ENCODE data around the gene MBL2.

Gene MBL2

DNA sequence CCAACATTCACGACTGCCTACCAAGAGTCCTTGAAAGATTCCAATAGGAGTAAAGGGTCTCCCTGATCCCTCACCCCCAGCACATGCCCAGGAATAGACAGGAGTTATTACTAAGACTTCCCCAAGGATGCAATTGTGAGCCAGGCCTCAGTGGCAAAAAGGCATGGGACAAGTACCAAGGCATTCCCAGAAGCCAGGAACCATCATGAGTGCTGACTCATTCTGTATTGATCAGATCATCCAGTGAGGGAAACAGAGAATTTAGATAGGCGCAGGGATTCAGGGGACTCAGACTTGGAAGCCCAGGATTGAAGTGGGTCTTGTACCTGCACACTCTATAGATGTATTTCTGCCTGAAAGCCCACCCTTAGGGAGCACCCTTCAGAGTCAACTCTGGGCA is 21.2 kb downstream of the MBL2 start:
- Mint-ChIP-seq H3K27ac (no peak overlapping the region), H3K4me3 (no peak overlapping the region), H3K36me3 (ENCODE audit: low read depth) (no peaks in the 10 kb centered on the region), H3K9me3 (no peaks in the 10 kb centered on the region), H3K4me1 (no peaks in the 10 kb centered on the region), H3K27me3 (ENCODE audit: low read depth, poor library complexity) (peaks cover 4% of the 10 kb centered on the region)
- DNase-seq = no peak
- TF ChIP-seq, protein P1, sequence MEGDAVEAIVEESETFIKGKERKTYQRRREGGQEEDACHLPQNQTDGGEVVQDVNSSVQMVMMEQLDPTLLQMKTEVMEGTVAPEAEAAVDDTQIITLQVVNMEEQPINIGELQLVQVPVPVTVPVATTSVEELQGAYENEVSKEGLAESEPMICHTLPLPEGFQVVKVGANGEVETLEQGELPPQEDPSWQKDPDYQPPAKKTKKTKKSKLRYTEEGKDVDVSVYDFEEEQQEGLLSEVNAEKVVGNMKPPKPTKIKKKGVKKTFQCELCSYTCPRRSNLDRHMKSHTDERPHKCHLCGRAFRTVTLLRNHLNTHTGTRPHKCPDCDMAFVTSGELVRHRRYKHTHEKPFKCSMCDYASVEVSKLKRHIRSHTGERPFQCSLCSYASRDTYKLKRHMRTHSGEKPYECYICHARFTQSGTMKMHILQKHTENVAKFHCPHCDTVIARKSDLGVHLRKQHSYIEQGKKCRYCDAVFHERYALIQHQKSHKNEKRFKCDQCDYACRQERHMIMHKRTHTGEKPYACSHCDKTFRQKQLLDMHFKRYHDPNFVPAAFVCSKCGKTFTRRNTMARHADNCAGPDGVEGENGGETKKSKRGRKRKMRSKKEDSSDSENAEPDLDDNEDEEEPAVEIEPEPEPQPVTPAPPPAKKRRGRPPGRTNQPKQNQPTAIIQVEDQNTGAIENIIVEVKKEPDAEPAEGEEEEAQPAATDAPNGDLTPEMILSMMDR (IDR thresholded peaks at IDR 0.05) = no peak

DNA sequence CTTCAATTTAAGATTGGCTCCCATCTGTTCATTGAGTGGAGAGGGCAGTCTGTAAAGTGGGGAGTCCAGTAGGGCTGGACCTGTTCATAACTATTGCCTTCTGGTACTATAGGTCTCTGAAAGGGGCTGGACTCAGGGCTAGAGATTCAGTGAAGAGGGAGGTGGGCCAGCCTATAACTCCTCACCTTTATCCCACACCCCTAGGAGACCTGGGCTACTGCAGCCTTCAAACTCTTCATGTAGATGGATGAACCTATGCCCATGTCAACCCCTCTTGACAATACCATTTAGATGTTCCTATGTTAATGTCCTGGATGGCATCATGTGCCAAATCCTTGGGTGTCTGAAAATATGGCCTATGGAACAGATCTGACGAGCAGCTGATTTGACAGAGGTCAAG is 22.0 kb downstream of the MBL2 start:
- Mint-ChIP-seq H3K27ac (no peak overlapping the region), H3K9me3 (no peaks in the 10 kb centered on the region), H3K4me1 (no peaks in the 10 kb centered on the region), H3K4me3 (no peak overlapping the region), H3K36me3 (ENCODE audit: low read depth) (no peaks in the 10 kb centered on the region), H3K27me3 (ENCODE audit: low read depth, poor library complexity) (peaks cover 4% of the 10 kb centered on the region)
- TF ChIP-seq, protein P1 (IDR thresholded peaks at IDR 0.05) = no peak
- DNase-seq = no peak

DNA sequence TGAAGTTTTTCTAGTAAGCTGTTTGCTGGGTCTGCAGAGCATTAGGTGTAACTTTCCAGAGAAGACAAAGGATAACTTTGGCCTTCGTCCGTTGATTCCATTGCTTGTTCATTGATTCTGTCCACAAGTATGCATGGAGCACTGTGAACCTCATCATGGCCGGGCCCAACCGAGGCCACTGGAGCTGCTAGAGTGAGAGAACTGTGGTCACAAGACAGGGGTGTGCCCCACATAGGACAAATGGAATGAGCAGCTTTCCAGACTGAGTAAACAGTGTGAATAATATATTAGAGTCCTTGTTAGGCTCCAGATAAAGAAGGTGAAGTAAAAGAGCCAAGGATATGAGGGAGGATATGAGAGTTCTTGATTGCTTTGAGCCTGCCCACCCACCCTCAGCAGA is 24.9 kb downstream of the MBL2 start:
- no peaks in the 10 kb centered on the region for H3K36me3 Mint-ChIP-seq (ENCODE audit: low read depth)
- H3K4me1 Mint-ChIP-seq = no peaks in the 10 kb centered on the region
- H3K4me3 Mint-ChIP-seq = no peak overlapping the region
- no peaks in the 10 kb centered on the region for H3K9me3 Mint-ChIP-seq
- TF ChIP-seq, protein P1 (IDR thresholded peaks at IDR 0.05) = no peak
- no peak overlapping the region for H3K27ac Mint-ChIP-seq
- H3K27me3 Mint-ChIP-seq (ENCODE audit: low read depth, poor library complexity) = peaks cover 4% of the 10 kb centered on the region
- no peak for DNase-seq

DNA sequence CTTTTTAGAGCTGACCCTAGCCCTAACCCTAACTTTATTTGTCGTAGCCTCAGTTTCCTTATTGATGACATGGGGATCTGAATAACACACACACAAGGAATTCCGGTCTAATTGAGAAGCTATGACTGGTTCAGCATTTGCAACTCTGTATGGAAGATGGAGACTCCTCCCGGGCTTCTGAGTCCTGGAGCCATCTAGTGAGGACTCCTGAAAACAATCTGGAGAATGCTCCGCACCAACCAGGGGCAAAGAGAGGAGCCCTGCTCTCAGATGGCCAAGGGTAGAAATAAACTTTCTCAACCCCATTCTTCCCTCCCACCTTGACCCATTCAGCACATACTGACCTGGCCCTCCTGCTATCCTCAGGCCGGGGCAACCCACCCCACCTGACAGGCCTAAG is 26.4 kb downstream of the MBL2 start:
- TF ChIP-seq, protein P1 (IDR thresholded peaks at IDR 0.05) = no peak
- peaks cover 5% of the 10 kb centered on the region for H3K4me1 Mint-ChIP-seq
- no peak for DNase-seq
- H3K27me3 Mint-ChIP-seq (ENCODE audit: low read depth, poor library complexity) = peaks cover 4% of the 10 kb centered on the region
- no peak overlapping the region for H3K4me3 Mint-ChIP-seq
- H3K27ac Mint-ChIP-seq = no peak overlapping the region
- H3K36me3 Mint-ChIP-seq (ENCODE audit: low read depth) = no peaks in the 10 kb centered on the region
- H3K9me3 Mint-ChIP-seq = no peaks in the 10 kb centered on the region

DNA sequence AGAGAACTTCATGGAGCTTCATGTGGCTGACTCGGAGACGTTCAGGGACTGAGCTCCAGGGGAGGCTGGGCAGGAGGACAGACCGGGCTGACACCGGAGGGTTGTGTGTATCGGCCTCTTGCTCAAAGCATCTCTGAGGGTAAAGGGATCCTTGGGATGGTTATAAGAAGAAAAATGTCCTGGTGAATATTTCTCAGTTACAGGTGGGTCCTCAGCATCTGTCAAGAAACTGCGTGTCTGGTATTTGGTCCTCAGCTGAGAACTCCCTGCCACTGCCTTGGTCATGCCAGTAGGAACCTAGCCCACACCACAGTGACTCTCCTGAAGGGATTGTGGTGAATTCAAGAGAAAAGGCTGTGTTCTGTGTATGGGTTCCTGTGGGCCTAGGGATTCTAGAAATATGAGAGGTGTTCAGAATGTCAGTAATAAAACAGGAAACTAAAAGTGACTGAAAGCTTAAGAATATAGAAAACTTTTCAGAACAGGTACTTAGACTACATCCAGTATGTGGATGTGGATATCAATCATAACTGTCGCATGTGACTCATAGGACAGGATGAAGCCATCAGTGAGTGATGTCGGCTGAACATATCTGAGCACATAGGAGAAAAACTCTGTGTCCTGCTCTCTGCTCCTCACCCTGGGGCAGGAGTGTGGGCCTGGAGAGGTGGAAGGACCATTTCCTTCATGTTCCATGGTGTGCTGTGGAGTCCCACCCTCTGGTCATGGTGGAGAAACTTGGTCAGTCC is 28.4 kb downstream of the MBL2 start:
- no peak overlapping the region for H3K4me3 Mint-ChIP-seq
- TF ChIP-seq, protein P1 (IDR thresholded peaks at IDR 0.05) = no peak
- no peak overlapping the region for H3K27ac Mint-ChIP-seq
- H3K4me1 Mint-ChIP-seq = peaks cover 5% of the 10 kb centered on the region
- no peaks in the 10 kb centered on the region for H3K36me3 Mint-ChIP-seq (ENCODE audit: low read depth)
- H3K9me3 Mint-ChIP-seq = no peaks in the 10 kb centered on the region
- peaks cover 4% of the 10 kb centered on the region for H3K27me3 Mint-ChIP-seq (ENCODE audit: low read depth, poor library complexity)
- DNase-seq = no peak

DNA sequence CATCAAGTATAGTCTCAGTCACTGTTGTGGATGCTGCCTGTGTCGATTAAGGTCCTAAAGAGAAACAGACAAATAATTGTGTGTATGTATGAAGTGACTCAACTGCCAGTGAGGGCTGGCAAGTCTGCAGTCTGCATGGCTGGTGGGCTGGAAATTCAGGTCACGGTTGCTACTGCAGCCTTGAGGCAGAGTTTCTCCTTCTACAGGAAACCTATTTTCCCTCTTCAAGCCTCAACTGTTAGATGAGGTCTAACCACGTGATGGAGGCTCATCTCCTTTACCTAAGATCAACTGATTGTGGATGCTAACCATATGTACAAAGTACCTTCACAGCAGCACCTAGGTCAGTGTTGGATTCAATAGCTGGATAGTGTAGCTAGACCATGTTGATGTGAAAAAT is 29.9 kb downstream of the MBL2 start:
- H3K36me3 Mint-ChIP-seq (ENCODE audit: low read depth) = no peaks in the 10 kb centered on the region
- H3K27me3 Mint-ChIP-seq (ENCODE audit: low read depth, poor library complexity) = peaks cover 3% of the 10 kb centered on the region
- peaks cover 5% of the 10 kb centered on the region for H3K4me1 Mint-ChIP-seq
- DNase-seq = no peak
- H3K9me3 Mint-ChIP-seq = no peaks in the 10 kb centered on the region
- H3K27ac Mint-ChIP-seq = no peak overlapping the region
- H3K4me3 Mint-ChIP-seq = no peak overlapping the region
- TF ChIP-seq, protein P1 (IDR thresholded peaks at IDR 0.05) = no peak
